Activated naive CD4-positive, alpha-beta T cell treated with anti-CD3 and anti-CD28 coated beads, Interleukin-2, amount 50 U/mL, for 16 hours (primary cell): Measurements from ENCODE around the gene DNAJC5.

Source experiments
- DNase-seq: peaks from one replicate; pipeline ENCODE4 v3.0.0-alpha.2; 2020

Gene DNAJC5

GRCh38 chr20:63885264-63886053 lies 9.5 kb upstream of the DNAJC5 start:
- DNase-seq, result no peak

- no peak for DNase-seq
Measured at GRCh38 chr20:63886054-63886419, 8.9 kb upstream of the DNAJC5 start.

DNA sequence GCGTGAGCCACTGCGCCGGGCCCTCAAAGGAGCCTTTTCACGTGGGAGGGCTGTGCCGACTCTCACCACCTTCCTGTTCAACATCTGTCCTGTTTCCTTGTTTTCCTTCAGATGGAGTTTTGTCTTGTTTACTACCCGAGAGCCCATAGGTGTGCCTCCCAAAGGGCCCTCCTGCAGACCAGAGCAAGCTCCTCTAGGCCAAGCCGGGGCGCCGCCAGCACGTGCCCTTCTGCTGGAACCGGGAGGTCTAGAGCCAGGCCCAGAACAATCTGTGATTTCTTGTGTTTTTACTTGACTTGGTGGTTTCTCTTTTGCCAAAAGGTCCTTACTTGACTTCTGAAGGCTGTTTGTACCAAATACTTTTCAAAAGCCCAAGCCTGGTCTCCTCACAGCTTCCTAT lies 8.0 kb upstream of the DNAJC5 start:
- DNase-seq, result no peak

- DNase-seq, result no peak
Measured at GRCh38 chr20:63889241-63890200, 5.4 kb upstream of the DNAJC5 start.

GRCh38 chr20:63890201-63890576 lies 4.7 kb upstream of the DNAJC5 start:
- DNase-seq, result no peak

GRCh38 chr20:63890616-63891015 lies 4.3 kb upstream of the DNAJC5 start:
- no peak for DNase-seq

DNA sequence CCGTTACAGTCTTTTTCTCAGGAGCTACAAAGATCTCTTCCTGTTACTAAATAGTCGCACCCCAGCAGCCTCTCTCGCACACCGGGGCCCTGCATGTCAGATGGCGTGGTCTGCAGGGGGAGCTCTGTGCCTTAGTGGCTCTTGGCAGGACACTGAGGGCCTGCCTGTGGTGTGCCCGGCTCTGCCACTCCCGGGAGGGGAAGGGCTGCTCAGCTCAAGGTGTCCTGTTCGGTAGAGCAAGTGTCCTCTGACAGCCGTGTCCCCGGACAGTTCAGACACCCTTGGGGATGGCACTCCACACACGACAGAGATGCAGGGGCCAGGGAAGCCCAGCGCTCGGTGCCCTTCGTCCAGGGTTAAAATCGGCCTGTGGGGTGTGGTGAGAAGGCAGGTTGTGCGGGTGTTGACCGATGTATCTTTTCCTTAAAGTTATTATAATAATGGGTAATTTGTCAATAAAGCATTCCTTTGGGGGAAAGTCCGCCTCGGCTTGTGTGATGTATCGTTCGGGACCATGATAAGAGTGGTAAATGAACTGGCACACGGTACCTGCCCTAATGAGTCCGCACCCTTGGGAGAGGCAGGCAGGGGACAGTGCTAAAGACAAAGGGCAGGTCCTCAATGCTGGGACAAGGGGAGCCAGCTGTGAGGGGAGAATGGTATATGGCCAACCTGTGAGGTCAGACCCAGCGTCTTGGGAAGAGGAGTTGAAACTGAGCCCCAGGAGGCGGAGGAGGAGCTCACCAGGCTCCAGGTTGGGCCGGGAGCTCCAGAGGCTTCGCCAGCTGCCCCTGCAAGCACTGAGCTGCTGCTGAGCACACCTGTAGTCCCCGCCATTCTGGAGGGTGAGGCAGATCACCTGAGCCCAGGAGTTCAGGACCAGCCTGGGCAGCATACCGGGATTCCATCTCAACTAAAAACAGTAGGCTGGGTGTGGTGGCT lies 3.6 kb upstream of the DNAJC5 start:
- DNase-seq, result no peak

DNA sequence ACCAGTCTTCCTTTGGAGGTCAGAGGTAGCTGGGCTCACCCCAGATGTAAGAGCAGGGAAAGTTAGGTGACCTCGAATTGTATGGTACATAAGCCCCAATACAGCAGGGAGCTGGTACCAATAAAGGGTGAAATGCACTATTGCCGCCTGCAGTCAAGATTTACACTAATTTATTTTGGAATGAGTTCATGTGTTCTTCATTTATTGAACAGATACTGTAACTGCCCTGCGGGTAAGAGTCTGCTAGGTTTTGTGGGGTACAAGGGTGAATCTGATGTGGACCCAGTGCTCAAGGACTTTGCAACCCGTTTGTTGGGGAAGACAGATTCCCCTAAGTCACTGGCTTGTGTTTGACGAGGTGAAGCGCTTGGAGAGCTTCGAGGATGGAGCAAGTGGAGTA lies 2.5 kb upstream of the DNAJC5 start:
- DNase-seq, result no peak

DNA sequence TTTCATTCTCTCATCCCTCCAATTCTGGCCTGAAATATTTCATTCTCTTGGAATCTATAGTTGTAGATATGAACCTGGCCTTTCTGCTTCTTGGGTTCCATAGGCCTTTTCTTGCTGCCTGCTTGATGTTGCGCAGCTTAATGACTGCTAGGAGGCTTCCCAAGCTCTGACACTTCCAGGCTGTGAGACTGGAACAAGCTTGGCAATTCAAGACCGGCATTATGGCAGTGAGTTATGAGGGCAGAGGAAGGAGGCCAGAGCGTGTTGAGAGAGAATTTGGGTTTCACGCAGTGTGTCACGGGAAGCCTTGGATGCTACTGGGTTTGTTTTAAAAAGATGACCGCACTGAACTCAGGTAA lies 948 bp upstream of the DNAJC5 start:
- no peak for DNase-seq

DNA sequence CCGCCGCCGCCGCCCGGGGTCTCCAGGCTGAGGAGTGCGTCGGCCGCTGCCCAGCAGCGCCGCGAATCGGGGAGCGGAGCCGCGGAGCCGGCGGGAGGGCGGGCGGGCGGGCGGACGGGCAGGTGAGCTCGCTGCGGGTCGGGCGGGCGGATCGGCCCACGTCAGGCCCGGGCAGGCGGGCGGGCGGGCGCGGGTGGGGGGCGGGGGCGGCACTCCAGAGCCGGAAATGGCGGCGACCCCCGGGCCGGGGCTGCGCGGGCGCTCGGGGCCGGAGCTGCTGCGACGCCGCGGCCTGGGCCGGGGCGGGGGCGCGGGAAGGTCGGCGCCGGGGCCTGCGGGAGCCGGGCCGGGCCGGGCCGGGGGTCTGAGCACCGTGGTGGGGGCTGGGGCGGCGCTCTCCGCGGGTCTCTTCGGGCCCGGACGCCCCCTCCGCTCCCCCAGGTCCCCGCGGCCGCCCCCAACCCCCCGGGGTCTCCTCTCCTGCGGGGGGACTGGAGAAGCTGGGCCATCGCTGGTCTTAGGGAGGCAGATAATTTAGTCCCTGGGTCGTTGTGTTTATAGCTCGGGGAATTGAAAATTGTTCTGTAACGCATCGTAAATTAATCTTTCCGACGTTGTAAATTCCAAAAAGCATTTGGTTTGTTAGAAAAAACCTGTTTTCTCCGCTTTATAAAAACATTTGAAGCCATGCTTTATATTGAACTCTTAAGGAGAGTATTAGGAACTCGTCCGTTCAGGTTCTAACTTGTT lies 451 bp downstream of the DNAJC5 start:
- DNase-seq, result no peak

DNA sequence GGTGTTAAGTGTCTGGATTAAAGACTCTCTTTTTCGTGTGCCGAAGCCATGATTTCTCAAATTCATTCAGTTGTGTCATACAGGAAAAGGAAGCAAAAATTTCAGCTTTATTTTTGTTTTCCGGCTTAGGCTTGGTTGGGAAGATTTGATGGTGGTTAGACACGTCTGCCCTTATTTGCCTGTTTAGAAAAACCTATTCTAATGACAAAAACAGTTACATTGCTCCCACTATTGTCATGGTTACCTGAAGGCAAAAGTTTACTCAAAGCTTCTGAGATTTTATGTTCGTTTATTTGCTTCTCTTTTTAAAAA lies 982 bp downstream of the DNAJC5 start:
- DNase-seq, result no peak

- peak; percentile 31 for DNase-seq
Measured at GRCh38 chr20:63896264-63897105, 1.6 kb downstream of the DNAJC5 start.

- DNase-seq, result no peak
Measured at GRCh38 chr20:63897978-63898561, 3.1 kb downstream of the DNAJC5 start.

DNA sequence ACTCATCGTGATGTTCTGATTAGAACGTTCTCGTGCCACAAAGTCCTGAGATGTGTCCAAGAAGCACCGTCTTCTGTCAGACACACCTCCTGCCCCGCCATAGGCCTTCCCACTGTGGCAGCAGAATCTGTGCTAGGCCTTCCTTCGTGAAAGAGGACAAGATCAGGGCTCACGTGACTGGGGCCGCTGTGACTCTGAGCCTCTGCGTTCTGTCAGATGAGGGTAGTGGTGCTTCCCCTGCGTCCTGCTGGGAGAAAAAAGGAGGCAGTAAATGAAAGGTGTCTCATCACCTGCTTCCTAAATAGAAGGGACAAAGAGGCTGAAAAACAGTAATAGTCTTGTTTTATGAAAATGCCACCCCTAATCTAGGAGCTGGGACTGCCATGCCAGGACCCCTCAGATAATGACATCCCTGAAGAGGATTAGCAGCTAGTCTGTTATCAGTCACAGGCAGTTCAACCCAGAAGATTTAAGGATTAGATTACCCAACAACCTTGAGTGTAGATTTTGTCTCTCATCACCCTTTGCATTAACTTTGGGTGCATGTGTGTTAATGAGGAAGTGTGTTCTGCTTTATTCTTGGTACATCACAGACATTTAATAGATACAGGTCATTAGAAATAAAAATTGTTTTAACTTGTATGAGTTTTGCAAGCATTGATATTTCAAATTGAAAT lies 4.1 kb downstream of the DNAJC5 start:
- no peak for DNase-seq

- no peak for DNase-seq
Measured at GRCh38 chr20:63900413-63900812, 5.5 kb downstream of the DNAJC5 start.

- no peak for DNase-seq
Measured at GRCh38 chr20:63903796-63904561, 9.1 kb downstream of the DNAJC5 start.

DNA sequence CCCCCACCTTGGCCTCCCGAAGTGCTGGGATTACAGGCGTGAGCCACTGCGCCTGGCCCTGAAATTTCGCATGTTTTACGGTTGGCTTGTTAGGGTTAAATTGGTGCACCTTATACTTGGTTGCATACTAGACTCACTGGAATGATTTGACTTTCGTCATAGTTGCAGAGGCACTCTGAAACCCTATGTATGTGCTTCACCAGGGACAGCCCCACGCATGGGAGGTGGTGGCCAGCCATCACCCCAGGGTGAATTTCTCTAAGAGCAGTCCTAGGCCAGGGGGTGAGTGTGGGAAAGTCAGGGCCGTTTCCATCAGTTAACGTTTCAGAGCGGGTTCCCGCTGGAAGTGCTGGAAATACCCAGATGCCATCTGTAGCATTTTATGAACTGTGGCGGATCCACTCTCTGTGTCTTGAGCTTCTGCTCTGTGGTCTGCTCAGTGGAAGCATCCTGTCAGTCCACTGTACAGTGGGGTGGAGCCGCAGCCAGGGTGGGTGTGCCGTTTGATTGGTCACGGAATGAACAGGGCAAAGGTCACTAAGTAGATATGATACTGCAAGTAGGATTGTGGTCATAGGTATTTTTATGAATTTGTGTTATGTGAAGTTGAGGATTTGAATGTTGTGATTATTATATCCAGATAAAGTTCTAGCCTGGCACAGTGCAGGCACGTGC lies 13.2 kb downstream of the DNAJC5 start:
- DNase-seq, result no peak

GRCh38 chr20:63911176-63911575 lies 16.2 kb downstream of the DNAJC5 start:
- no peak for DNase-seq

GRCh38 chr20:63913768-63914167 lies 18.8 kb downstream of the DNAJC5 start:
- DNase-seq, result no peak
